NT2/D1 (cell line): ENCODE data around the gene C9orf50.

Experiments used
- SUZ12 ChIP-seq: IDR thresholded peaks from 2 replicates; pipeline ENCODE4 v1.6.1; 2011; ENCODE audit not compliant: insufficient read length, insufficient read depth; ENCODE audit errors: extremely low read depth
- YY1 ChIP-seq: IDR thresholded peaks from 2 replicates; pipeline ENCODE4 v1.6.1; 2011; ENCODE audit not compliant: insufficient read length, insufficient read depth
- ZNF274 ChIP-seq: IDR thresholded peaks from 2 replicates; pipeline ENCODE4 v1.6.1; 2011; ENCODE audit warnings: mild to moderate bottlenecking, low read depth, low read length

DNA sequence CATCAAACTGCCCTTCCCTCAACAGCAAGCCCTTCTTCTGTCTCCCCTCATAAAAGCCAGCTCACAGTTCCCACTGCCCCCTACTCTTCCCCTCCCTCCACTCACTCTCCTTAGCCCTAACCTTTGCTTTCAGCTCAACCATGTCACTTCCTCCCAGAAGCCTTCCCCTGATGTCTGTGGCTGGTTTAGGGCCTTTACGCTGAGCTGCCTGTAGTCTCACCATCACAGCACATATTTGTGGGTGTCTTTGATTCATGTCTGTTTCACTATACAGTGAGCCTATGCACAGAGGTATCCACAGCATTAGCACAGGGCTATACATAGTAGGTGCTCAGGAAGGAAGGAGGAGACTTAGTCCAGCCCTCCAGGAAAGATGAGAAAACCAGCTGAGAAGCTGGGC, 34.7 kb downstream of the C9orf50 start:
- no peak for TF ChIP-seq SUZ12
- TF ChIP-seq ZNF274 = no peak
- TF ChIP-seq YY1 = no peak
